GM18868 (cell line): ENCODE data around the gene LHPP.

Experiments
- ATAC-seq: cut with Tn5 transposase; IDR thresholded peaks from one replicate; pipeline ENCODE4 v1.9.1; 2021; ENCODE audit warnings: mild to moderate bottlenecking, moderate library complexity; ENCODE audit not compliant: unreplicated experiment

Gene LHPP

DNA sequence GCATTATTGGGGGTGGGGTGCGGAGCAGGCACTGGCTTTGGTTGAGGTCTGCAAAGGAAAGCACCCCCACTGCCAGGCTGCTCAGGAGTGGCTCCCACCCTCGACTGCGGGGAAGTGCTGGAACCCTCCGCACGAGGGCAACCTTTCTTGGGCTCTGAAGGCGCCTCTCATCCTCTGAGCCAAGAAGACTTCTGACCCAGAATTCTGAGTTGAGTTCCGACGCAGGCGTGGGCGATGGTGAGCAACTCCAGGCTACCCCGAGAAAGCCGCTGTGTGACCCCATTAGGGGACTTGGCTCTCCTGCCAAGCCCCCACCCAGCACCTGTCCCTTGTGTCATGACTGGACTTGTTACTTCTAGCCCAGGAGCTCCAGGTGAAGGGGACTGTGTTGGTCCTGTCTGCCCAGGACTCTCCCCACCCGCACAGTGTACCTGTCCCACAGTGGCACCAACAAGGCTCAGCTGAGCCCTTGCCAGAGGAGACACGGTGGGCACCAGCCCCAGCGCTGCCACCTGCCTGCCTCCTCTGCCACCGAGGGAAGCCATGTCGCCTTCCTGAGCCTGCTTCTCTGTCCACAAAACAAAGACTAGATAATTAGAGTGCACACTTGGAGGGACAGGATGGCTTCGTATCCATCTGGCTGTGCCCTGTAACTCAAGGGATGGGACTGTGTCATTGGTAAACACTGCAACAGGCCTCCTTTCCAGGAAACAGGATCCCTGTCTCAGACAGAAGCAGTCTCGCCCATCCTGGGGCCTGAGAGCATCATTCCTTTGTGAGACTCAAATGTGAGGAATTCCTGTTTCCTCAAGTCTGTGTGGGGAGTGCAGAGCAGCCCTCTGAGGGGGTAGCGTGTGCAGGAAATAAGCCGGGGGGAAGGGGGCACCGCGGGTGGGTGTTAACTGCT, 128.8 kb downstream of the LHPP start:
- ATAC-seq, result no peak

DNA sequence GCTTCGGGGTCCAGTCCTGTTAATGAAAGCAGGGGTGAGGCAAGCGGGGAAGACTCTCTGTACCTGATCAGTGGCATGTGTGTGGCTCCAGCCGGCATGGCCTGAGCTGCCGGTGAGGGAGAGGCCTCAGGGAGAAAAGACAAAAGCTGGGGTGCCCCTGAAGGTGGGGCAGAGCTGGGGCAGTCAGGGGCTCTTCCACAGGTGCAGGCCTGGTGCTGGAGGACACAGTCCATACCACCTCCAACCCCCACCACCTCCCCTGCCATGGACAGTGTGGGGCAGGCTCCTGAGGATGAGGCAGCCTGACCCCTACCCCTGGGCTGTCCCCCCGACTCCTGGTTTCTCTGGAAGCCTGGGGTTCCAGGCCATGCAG, 129.5 kb downstream of the LHPP start:
- ATAC-seq, result no peak

DNA sequence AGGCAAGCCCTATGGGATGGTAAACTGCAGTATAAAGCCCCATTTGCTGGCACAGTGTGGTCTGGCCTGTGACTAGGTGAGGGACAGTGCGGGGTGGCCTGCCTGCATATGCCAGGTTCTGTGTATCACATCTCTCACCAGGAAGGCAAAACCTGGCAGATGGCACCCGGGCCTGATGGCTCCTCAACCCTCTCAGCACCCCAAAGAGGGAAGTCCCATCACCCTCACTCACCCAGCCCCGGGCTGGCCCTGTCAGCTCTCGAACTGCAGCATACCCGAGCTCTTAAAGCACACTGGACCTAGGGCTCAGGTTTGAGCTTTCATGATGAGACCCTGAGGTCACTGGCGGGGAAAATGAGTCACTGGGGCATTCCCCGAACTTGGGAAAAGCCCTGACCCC, 130.5 kb downstream of the LHPP start:
- ATAC-seq, result no peak

DNA sequence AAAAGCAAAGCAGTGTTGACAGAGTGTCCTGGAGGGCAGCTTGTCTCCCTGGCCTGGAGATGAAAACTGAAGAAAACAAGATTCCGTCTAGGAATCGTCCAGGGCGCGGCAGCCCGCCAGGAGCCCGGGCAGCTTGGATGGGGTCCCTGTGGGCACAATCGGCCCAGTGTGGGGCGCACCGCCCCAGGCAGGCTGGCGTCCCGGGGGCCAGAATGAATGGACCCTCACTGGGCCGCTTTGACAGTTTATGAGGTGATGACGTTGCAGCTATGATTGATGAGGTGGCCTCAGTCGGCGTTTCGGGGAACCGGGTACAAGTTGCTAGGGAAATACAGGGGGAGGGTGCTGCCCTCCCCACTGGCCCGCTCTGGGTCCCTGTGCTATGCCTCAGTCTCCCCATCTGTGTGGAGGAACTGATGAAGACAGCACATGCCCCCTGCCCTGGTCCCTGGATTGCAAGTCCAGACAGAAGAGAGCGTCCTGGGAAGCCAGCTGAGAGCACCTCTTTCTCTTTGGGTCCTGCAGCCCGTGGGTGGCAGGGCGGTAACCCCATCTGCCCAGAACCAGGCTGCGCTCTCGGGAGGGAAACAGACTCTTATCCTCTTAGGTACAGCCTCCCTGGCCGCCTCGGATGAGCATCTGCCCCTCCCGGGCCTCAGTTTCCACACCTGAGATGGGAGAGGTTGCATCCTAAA, 131.3 kb downstream of the LHPP start:
- no peak for ATAC-seq

GRCh38 chr10:124593431-124593985, 131.9 kb downstream of the LHPP start:
- no peak for ATAC-seq

DNA sequence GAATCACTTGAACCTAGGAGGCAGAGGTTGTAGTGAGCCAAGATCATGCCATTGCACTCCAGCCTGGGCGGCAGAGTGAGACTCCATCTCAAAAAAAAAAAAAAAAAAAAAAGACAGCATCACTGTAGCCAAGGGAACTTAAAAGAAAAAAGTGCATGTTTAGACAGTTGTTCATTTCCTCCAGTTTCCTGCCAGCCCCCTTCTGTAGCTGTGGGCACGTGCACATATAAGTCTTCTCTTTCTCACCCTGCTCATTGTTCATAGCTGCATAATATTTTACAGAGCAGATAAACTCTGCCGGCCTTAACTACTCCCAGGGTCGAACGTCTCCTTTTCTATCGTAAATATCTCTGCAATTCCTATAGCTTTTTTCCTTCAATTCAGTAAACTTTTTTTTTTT, 132.6 kb downstream of the LHPP start:
- ATAC-seq, result no peak

- no peak for ATAC-seq
These were observed 133.7 kb downstream of the LHPP start for GRCh38 chr10:124595143-124595883.

- ATAC-seq, result no peak
These were observed 134.6 kb downstream of the LHPP start for GRCh38 chr10:124596116-124596785.

DNA sequence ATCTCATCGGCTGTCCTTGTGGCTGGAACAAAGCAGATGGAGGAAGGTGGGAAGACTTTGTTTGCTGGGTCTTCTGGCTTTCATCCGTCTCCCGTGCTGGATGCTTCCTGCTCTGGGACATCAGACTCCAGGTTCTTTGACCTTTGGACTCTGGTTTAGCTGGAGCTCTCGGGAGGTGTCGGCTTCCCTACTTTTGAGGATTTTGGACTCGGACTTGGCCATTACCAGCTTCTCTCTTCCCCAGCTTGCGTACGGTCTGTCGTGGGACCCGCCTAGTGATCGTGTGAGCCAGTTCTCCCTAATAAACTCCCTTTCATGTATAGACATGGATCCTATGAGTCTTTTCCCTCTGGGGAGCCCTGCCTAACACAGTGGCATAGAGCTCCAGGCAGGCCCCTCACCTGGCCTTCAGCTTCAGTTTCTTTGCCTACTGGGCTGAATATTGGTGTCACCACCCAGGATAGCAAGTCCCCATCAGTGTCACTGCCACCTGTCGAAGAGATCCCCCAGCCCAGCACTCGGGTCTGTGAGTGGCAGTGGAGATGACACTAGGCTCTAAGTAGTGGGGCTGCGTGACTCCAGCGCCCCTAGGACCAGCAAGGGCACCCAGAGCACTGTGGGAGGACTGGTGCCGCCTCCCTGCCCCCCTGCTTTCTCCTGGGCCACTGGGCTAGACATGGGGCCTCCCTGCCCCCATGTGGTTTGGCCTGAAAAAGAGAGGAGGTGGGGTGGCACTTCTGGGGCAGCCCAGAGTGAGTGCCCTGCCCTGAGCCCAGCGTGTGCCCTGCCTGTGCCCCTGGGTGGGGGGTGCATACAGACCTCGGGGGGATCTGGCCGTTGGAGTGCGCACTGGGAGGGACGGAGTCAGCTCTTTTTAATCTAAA, 135.6 kb downstream of the LHPP start:
- no peak for ATAC-seq

DNA sequence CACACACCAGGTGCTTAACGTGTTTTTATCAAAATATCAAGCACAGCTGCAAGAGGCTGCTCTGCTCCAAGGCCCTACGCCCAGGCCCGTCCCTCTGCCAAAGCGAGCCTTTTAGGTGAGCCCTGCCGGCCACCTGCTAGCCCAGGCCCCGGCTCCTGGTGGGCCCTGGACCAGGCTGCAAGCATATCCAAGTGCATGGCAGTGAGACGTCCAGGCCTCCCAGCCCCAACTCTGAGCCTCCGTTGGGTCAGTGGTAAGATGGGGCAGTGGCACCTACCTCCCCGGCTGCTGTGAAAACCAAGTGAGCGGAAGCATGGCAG, 136.2 kb downstream of the LHPP start:
- ATAC-seq, result no peak

- no peak for ATAC-seq
These were observed 136.6 kb downstream of the LHPP start for GRCh38 chr10:124598196-124598595.

GRCh38 chr10:124598773-124599587, 137.4 kb downstream of the LHPP start:
- no peak for ATAC-seq

DNA sequence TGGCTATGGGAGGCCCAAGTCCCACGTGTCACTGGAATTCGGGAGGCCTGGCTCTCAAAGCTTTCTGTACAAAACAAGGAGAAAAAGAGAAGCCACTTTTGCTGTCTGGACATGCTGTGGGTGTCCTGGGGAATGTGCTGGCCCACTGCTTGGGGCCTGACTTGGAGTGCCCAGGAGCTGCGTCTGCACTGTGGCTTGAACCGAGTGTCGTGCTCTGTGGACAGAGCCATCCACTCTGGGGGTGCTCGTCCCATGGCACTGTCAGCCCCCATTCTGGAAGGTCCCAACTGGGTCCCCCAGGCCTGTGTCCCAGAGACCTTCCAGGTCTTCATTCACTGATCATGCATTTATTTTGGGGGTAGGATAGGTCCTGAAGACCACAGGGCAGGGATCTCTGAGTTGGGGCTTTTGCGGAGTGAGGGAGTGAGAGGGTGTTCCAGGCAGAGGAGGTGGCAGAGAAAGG, 138.0 kb downstream of the LHPP start:
- ATAC-seq, result no peak

- no peak for ATAC-seq
These were observed 138.6 kb downstream of the LHPP start for GRCh38 chr10:124600051-124600880.

GRCh38 chr10:124601016-124601415, 139.4 kb downstream of the LHPP start:
- peak; percentile 3 for ATAC-seq

GRCh38 chr10:124601431-124602120, 140.0 kb downstream of the LHPP start:
- ATAC-seq, result peak; percentile 57

DNA sequence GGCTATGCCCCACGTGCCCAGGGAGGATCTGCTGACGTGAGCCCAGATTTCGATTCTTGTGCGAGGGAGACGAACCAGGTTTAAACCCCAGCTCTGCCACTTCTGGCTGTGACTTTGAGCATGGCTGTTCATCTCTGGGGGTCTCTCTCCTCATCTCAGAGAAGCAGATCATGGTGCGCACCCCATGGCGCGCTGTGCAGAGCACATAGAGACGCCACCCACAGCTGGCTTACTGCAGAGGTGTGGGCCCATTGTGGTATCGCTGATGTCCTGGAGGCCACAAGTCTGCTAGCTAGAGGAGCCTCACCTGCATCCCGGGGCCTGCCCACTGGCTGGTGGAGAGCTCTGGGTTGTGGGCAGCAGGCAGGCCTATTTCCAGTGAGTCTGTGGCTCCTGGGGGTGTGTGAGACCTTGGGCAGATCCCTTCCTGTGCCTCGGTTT, 140.5 kb downstream of the LHPP start:
- no peak for ATAC-seq
